Smooth muscle cell of the brain vasculature (primary cell): ENCODE data around the gene NPAS3.

Source experiments
- DNase-seq: peaks from one replicate; pipeline ENCODE4 v3.0.0-alpha.2; 2012; ENCODE audit warnings: low read depth, low spot score

NPAS3 gene

GRCh38 chr14:33569821-33570687 lies 631.4 kb downstream of the NPAS3 start:
- DNase-seq: no peak

DNA sequence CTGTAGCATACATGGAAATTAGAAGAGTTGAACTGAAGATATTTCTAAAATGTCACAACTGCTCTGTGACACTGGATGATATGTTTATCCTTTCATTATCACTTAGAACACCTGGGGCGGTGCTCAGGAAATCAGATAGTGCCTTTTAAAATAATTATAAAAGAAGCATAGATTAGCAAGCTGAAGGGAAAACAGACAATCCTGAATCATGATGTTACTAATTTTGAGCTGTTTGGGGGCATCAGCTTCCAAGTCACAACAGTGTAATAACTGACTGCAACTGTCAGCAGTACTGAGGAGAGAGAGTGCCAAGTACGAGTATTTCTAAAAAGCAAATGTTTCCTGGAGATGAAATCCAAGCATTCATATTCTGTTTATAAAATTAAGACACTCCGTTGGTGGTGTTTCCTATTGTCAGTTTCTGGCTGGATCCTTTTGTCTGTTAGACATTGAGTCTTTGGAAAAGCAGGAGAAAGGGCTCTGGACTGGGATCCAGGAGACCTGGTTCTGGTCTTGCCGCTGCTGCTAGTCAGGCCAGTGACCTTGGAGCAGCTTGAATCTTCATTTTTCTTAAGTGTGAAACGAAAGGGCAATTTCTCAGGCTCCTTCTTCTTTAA lies 632.1 kb downstream of the NPAS3 start:
- DNase-seq: no peak

- no peak for DNase-seq
These were observed 634.7 kb downstream of the NPAS3 start for GRCh38 chr14:33573301-33573880.

DNA sequence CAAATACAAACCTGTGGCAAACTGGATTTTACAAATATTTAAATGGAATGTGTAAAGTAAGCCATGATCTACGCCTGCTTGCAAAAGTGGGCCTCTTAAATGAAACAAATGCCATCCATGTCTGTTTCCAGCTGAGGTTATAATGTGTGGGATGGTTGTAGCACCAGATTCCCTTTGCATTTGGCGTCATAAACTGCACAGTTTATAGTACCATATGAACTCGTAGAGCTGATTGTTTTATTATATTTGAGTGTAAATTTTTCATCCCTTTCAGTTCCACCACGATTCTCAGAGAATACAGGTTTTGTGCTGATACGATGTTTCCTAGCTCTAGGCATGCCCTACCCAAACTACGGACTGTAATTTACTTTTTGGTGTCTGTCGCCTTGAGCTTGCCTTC lies 637.3 kb downstream of the NPAS3 start:
- DNase-seq: no peak

DNA sequence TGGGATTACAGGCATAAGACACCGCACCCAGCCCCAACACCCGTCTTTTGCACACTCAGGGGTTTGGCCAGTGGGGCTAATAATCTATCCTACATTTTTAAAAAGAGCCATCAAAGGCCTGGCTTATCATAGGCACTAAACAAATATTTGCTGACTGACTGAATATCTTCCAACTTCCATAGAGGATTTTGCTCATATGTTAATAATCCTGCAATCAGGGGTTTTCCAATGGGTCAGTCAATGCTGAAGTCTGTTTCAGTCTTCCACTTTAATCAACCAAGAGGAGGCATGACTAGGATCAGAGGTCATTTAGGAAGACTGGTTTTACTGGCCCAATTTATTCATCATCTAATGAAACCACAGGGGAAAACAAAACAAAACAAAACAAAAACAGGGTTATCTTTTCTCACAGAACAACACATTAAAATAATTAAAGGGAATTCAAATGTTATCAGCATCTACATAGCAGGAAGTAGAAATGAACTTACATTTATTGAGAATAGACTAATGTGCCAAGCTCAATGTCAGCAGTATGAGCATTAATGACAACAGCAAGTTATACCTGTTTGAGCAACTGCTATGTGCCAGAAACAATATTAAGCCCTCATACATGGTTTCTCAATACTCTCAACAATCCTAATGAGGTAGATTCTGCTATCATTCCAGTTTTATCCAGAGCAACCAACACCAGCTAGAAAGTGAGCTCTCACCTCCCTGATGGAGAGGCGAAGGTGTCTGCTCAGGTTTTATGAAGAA lies 640.0 kb downstream of the NPAS3 start:
- no peak for DNase-seq

DNA sequence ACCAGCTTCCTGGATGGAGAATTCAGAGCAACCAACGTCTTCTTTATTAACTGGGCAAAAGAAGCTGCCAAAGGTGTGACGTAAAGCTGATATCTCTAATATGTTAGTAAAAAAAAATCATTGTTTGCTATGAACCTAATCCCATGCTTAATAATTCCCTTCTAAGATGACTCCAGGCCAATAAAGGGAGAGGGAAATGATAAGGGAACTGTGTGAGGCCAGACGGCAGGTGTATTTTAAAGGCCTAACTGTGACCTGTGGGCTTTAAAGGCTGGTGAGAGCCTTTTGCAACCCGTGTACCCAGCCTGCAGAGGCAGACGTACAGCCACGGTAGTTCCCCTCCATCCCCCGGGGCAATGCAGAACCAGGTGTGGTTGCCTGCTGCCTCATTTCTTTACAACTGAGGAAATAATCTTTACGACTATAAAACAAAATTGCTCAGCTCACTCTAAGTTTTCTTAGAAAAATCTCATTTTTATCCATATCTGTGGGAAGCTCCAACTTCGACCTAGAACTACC lies 641.6 kb downstream of the NPAS3 start:
- DNase-seq: no peak

GRCh38 chr14:33580841-33581240 lies 642.2 kb downstream of the NPAS3 start:
- no peak for DNase-seq

GRCh38 chr14:33584697-33585096 lies 646.0 kb downstream of the NPAS3 start:
- DNase-seq: no peak

DNA sequence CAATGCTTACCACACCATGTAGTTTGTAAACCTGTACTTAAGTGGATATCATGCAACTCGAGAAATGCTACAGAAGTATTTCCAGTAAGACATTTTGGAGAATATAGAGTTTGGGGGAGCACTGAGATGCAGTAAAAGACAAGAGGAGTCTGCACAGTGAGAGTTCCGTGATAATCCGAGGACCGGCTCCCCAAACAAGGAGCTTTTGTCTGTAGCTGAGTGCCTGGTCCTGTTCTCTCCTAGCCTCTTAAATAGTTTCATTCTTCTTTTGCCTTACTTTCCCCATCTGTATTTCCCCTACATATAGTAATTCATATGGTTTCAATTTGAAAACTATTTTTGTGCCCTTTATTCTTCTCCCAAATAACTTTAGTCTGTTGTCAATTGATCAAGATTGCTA lies 648.1 kb downstream of the NPAS3 start:
- DNase-seq: no peak

- DNase-seq: no peak
These were observed 649.1 kb downstream of the NPAS3 start for GRCh38 chr14:33587791-33588190.

- DNase-seq: no peak
These were observed 650.1 kb downstream of the NPAS3 start for GRCh38 chr14:33588771-33589170.

GRCh38 chr14:33589334-33589733 lies 650.7 kb downstream of the NPAS3 start:
- DNase-seq: no peak

DNA sequence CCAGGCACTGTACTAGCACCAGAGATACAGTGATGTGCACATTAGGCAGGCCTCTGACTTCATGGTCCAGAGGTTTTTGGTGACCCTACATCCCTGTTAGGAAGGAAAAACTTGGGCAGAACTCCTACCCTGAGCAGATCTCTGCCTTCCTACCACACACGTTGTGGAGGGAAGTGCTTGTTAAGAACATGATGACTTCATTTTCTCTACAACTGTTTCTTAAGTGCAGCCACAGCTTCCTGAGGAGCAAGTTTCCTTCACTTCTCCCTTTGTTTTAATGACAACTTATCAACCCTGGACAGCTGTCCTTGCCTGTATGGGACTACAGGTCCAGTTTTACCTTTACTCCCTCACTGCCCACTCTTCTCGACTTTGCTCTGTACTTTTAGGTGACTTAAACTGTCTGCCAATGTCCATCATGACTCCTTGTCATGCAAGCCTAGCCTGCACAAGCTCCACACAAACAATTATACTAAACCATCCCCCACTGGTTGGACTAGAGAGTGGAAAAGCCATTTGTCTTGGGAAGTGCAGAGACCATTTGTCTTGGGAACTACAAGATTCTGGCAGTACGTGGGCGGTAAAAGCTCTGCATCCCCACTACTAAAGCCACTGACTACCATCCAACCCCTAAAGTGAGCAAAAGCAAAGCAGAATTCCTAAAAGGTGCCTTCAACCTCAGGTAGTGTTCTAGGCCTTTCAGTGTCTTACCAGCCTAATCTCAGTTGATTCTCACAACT lies 652.4 kb downstream of the NPAS3 start:
- no peak for DNase-seq

DNA sequence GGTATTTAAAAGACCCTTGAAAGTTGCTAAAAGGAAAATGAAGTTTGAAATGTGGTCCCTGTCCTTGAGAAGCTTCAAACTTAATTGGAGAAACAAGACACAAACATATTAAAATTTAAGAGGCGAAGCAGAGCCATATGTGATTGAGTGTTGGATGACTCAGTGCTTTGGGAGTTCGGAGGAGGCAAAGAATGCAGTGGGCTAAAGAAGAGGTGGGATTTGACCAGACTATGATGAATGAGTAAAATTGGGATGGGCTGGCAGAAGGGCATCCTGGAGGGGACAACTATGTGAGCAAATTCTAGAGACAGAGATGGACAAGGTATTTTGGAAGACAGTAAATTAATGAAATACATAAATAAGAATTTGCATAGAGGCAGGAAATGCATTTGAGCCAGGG lies 653.6 kb downstream of the NPAS3 start:
- DNase-seq: no peak

DNA sequence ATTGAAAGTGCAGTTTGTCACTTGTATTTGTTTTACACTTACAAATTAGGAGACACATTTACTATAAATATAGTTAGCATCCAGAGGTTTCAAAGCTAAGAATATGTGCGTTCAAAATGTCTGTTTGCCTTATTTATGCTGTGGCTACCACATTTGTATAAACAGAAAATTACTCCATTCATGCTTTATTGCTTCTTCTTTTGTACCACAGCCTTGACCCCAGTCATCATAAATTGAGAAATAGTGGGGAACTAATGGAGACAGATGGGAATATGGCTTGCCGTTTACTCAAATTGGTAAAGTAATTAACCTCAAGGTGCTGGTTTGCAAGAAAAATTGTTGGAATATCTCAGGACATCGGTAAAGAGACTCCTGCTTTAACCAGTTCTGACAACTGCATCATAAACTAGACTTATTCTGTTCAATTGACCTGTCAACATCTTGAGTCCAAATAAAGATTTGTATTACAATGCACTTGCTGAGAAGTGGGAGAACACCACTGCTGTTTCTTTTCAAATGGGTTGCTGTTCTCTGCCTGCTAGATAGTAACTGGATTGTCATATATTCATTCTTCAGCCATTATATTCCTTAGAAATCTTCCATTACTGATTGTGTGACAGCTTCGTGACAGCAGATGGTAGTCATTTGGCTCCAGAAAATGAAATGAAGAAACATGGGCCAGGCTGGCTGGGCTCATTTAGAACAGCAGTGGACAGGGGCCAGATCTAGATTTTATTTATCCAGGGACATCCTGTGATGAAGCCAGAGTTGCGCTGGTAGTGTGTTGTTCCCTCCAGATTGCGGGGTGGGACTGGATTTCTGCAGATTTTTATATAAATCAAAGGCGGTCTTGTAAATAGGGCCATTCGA lies 657.8 kb downstream of the NPAS3 start:
- no peak for DNase-seq

- DNase-seq: no peak
These were observed 659.9 kb downstream of the NPAS3 start for GRCh38 chr14:33598582-33598981.

- no peak for DNase-seq
These were observed 663.7 kb downstream of the NPAS3 start for GRCh38 chr14:33602396-33602795.

GRCh38 chr14:33606591-33606990 lies 667.9 kb downstream of the NPAS3 start:
- no peak for DNase-seq

DNA sequence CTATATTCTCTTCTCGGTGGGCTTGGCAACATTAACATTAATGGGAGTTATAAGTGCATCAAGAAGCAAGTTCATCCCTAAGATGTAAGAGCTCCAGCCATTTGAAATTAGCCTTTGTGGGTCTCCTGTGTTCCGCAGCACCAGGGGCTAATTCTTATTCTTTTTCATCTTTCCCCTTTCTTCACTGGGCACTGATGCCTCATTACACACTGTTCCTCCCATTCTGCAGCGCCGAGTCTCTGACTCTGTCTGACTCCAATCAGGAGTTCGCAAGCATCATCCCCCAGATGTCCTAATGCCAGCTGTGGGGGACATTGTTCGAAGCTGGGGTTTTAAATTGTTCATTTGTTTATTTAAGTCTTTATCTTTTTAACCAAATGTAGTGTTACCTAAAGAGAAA lies 670.9 kb downstream of the NPAS3 start:
- no peak for DNase-seq

- DNase-seq: no peak
These were observed 671.4 kb downstream of the NPAS3 start for GRCh38 chr14:33610121-33610520.
